Breast epithelium (tissue), 4 donors: ENCODE data around the gene SLC4A11. TPM values are rescaled to one million over a fixed set of nuclear protein-coding genes. Genes with fewer than 3 reads are reported as not detected.

Source experiments
- DNase-seq, 2 donors: peaks; one replicate each; pipeline ENCODE4 v3.0.0-alpha.2; 2019; ENCODE audit warnings: low spot score in 2 of 2
- H3K27ac ChIP-seq, 2 donors: fragments of 200-600 bp; sonication (generic) in 1 of 2; one replicate each; pipeline ENCODE4 v1.5.1; 2016 to 2019; ENCODE audit warnings: mild to moderate bottlenecking in 1 of 2
- H3K27me3 ChIP-seq, 2 donors: fragments of 200-600 bp; sonication (generic) in 1 of 2; one replicate each; pipeline versions ENCODE4 v1.5.1 to v1.6.0; 2017 to 2019; ENCODE audit warnings: control low read depth in 1 of 2, mild to moderate bottlenecking in 1 of 2
- H3K36me3 ChIP-seq: fragments of 200-600 bp; one replicate; pipeline ENCODE4 v1.5.1; 2019
- H3K4me1 ChIP-seq, 2 donors: fragments of 200-600 bp; sonication (generic); one replicate each; pipeline ENCODE4 v1.5.1; 2016 to 2019; ENCODE audit warnings: control low read depth in 1 of 2
- H3K4me3 ChIP-seq, 3 donors: fragments of 200-600 bp; sonication (generic); 1 replicate in 2 of 3; 2 replicates in 1 of 3; pipeline ENCODE4 v1.5.1; 2016 to 2019; ENCODE audit warnings: mild to moderate bottlenecking in 3 of 3, moderate library complexity in 2 of 3
- H3K9me3 ChIP-seq, 2 donors: fragments of 200-600 bp; sonication (generic) in 1 of 2; one replicate each; pipeline ENCODE4 v1.5.1; 2016 to 2019; ENCODE audit warnings: control low read depth in 1 of 2
- CTCF ChIP-seq, 3 donors: fragments of 450-650 bp; IDR thresholded peaks; one replicate each; pipeline ENCODE4 v1.5.1; 2016 to 2017; ENCODE audit warnings: antibody characterized with exemption in 3 of 3, mild to moderate bottlenecking in 3 of 3, moderate library complexity in 3 of 3
- POLR2A ChIP-seq: fragments of 450-650 bp; IDR thresholded peaks from one replicate; pipeline ENCODE4 v1.6.1; 2016; ENCODE audit warnings: antibody characterized with exemption, mild to moderate bottlenecking, moderate library complexity
- POLR2AphosphoS5 ChIP-seq, 3 donors: sonication (generic); formaldehyde crosslinking; IDR thresholded peaks; one replicate each; pipeline ENCODE4 v1.6.1; 2017; ENCODE audit warnings: antibody characterized with exemption in 3 of 3
- intact Hi-C: fragments of 100-400 bp; cut with DNase I; formaldehyde crosslinking; loops from one replicate; pipeline ENCODE4 v1.15.1; 2023; ENCODE audit warnings: low total_unique reads
- total RNA-seq, 3 donors: library from RNA; depleted of rRNA; stranded (reverse); fragments of >200 nt; gene quantifications; one replicate each; pipeline ENCODE4 v1.1.0, GENCODE V29; 2016

SLC4A11 gene
- total RNA-seq, 3 donors from 2014 or later: 0.48 to 4.9 (median 3.1) TPM

GRCh38 chr20:3279761-3280160, 40.8 kb upstream of the SLC4A11 start:
- TF ChIP-seq POLR2AphosphoS5 (IDR thresholded peaks at IDR 0.05): no peak
- no peak for TF ChIP-seq POLR2A
- TF ChIP-seq CTCF (IDR thresholded peaks at IDR 0.05): no peak
- Histone ChIP-seq H3K4me1 (no peaks in the 10 kb centered on the region), H3K4me3 (no peak overlapping the region), H3K27ac (no peak overlapping the region), H3K27me3 (no peaks in the 10 kb centered on the region), H3K36me3 (no peaks in the 10 kb centered on the region), H3K9me3 (no peaks in the 10 kb centered on the region)
- intact Hi-C loops: no loop called here
- DNase-seq: no peak

- Histone ChIP-seq H3K27me3 (no peaks in the 10 kb centered on the region), H3K4me3 (no peak overlapping the region), H3K27ac (no peak overlapping the region), H3K4me1 (no peaks in the 10 kb centered on the region), H3K9me3 (no peaks in the 10 kb centered on the region), H3K36me3 (no peaks in the 10 kb centered on the region)
- DNase-seq: no peak
- intact Hi-C loops: no loop called here
- TF ChIP-seq POLR2A (no peak), CTCF (IDR thresholded peaks at IDR 0.05) (no peak)
Observed at GRCh38 chr20:3277686-3278465, 38.9 kb upstream of the SLC4A11 start.

GRCh38 chr20:3276680-3277015, 37.7 kb upstream of the SLC4A11 start:
- H3K36me3 ChIP-seq: no peaks in the 10 kb centered on the region
- intact Hi-C loops: no loop called here

GRCh38 chr20:3275966-3276679, 37.1 kb upstream of the SLC4A11 start:
- no peaks in the 10 kb centered on the region for H3K36me3 ChIP-seq

More at GRCh38 chr20:3276680-3277015, 37.7 kb upstream of the SLC4A11 start:
- Histone ChIP-seq H3K27ac (no peak overlapping the region), H3K9me3 (no peaks in the 10 kb centered on the region), H3K4me1 (no peaks in the 10 kb centered on the region), H3K4me3 (no peak overlapping the region), H3K27me3 (no peaks in the 10 kb centered on the region)
- TF ChIP-seq POLR2AphosphoS5 (IDR thresholded peaks at IDR 0.05) (no peak), CTCF (IDR thresholded peaks at IDR 0.05) (no peak), POLR2A (no peak)
- no peak for DNase-seq

More at GRCh38 chr20:3275966-3276679, 37.1 kb upstream of the SLC4A11 start:
- no peak for TF ChIP-seq POLR2A
- TF ChIP-seq POLR2AphosphoS5 (IDR thresholded peaks at IDR 0.05): no peak
- TF ChIP-seq CTCF (IDR thresholded peaks at IDR 0.05): no peak
- no peak overlapping the region for H3K4me3 ChIP-seq
- no peaks in the 10 kb centered on the region for H3K27me3 ChIP-seq
- no peak for DNase-seq
- no peaks in the 10 kb centered on the region for H3K4me1 ChIP-seq
- no peak overlapping the region for H3K27ac ChIP-seq
- intact Hi-C loops: no loop called here
- H3K9me3 ChIP-seq: no peaks in the 10 kb centered on the region
